GM12892 (cell line): ENCODE results near the gene WDR27.

Experiments
- DNase-seq: peaks from one replicate; pipeline ENCODE4 v3.0.0; 2011; ENCODE audit not compliant: insufficient read length
- FAIRE-seq: peaks from 2 replicates; lab custom pipeline; 2011; peaks lifted over from hg19 to GRCh38; lab: Jason Lieb, UNC
- POLR2A ChIP-seq: IDR thresholded peaks from 2 replicates; pipeline ENCODE4 v1.6.1; 2011; ENCODE audit warnings: low read depth, low read length, control low read depth
- POLR2AphosphoS5 ChIP-seq: IDR thresholded peaks from 2 replicates; pipeline ENCODE4 v1.6.1; 2011; ENCODE audit warnings: low read depth, low read length, control low read depth
- TAF1 ChIP-seq: IDR thresholded peaks from 2 replicates; pipeline ENCODE4 v1.6.1; 2011; ENCODE audit warnings: low read depth, mild to moderate bottlenecking, control low read depth, low read length, borderline replicate concordance

The WDR27 gene

DNA sequence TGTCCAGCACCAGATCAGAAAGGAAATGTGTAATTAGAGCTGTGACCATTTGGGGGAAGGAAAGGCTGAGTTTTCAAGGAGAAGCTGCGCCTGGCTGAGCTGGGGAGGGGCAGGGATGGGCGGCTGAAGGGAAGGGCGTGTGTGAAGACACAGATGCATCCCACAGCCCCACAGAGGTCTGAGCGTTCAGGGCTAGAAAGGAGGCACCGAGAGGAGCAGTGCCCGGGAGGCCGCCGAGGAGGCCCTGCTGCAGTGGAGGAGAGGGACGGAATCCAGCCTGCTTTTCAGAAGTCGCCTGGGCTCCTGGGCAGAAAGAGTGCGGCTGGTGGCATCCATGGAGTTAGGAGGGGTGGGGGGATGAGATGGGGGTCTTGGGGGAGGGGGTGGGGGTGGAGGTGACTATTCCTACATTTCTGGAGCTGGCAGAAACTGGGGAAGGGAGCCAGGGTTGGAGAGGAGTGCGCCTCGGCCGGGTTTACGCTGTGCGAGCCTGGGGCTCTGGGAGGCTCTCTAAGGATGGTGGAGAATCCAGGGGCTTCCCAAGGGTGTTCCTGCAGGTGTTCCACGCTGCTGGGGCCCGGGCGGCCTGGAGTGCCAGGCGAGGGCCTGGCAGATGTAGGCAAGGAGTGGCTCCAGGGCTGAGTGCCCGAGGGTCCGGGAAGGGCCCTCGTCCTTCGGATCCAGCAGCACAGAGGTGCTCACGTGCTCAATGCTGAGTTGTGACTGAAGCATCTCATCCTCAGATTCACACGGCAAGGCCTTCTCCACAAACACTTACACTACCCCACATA, 41.8 kb downstream of the WDR27 start:
- FAIRE-seq = no peak
- TF ChIP-seq POLR2A (no peak), TAF1 (no peak), POLR2AphosphoS5 (no peak)
- DNase-seq = no peak

GRCh38 chr6:169657284-169657610, 44.6 kb downstream of the WDR27 start:
- no peak for FAIRE-seq
- DNase-seq = no peak
- TF ChIP-seq TAF1 (no peak), POLR2AphosphoS5 (no peak), POLR2A (no peak)

- TF ChIP-seq POLR2A = no peak
- TF ChIP-seq TAF1 = no peak
- no peak for TF ChIP-seq POLR2AphosphoS5
- DNase-seq (no peak), FAIRE-seq (no peak)
Observed at GRCh38 chr6:169656546-169657283, 45.1 kb downstream of the WDR27 start.

- DNase-seq (peak; percentile 62), FAIRE-seq (peak; percentile 62)
- TF ChIP-seq TAF1 (no peak), POLR2AphosphoS5 (no peak), POLR2A (no peak)
Observed at GRCh38 chr6:169654598-169655391, 47.0 kb downstream of the WDR27 start.

DNA sequence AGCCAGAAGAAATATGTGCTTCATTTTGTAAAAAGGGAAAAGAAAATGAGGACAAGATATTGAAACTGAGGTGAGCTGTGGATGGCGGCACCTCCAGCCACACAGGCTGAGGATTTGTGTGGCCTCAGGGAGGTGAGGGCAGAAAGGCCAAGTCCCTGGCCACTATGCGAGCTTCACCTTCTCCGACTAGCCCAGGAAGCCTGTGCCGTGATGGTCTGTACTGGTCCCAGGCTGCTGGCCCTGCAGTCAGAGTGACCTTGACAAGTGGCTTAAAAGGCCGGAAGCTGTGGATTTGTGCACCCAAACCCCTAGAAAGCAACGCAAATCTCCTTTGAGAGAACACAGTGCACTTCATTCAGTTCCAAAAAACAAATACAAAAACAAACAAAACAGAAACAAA, 48.1 kb downstream of the WDR27 start:
- no peak for FAIRE-seq

GRCh38 chr6:169652896-169653295, 48.9 kb downstream of the WDR27 start:
- no peak for FAIRE-seq

More for the DNA sequence above, 48.1 kb downstream of the WDR27 start:
- no peak for TF ChIP-seq POLR2AphosphoS5
- TF ChIP-seq TAF1 = no peak
- TF ChIP-seq POLR2A = no peak
- DNase-seq = no peak

DNA sequence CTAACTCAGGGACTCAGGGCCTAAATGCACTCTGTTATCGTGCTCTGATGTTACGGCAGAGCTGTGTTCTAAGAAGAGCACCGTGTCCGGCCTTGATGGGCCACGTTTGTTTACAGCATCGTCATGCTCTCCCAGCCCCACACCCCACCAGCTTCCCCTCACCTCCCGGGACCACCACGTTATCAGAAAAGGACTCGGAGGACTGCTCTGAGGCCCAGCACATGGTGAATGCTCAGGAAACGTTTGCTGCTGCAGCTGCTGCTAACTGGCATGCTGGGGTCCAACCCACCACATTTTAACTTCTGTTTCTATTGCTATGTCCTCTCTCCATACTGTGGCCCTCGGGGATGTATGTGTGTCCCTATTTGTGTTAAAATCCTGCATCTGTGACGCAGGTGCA, 50.3 kb downstream of the WDR27 start:
- TF ChIP-seq POLR2A (no peak), POLR2AphosphoS5 (no peak), TAF1 (no peak)
- no peak for FAIRE-seq
- no peak for DNase-seq

More at GRCh38 chr6:169652896-169653295, 48.9 kb downstream of the WDR27 start:
- DNase-seq = no peak
- TF ChIP-seq POLR2AphosphoS5 (no peak), POLR2A (no peak), TAF1 (no peak)

- no peak for FAIRE-seq
- no peak for DNase-seq
- TF ChIP-seq POLR2AphosphoS5 (no peak), POLR2A (no peak), TAF1 (no peak)
Observed at GRCh38 chr6:169650959-169651292, 50.9 kb downstream of the WDR27 start.

- no peak for DNase-seq
- no peak for TF ChIP-seq POLR2A
- TF ChIP-seq TAF1 = no peak
- TF ChIP-seq POLR2AphosphoS5 = no peak
- no peak for FAIRE-seq
Observed at GRCh38 chr6:169650241-169650958, 51.4 kb downstream of the WDR27 start.

DNA sequence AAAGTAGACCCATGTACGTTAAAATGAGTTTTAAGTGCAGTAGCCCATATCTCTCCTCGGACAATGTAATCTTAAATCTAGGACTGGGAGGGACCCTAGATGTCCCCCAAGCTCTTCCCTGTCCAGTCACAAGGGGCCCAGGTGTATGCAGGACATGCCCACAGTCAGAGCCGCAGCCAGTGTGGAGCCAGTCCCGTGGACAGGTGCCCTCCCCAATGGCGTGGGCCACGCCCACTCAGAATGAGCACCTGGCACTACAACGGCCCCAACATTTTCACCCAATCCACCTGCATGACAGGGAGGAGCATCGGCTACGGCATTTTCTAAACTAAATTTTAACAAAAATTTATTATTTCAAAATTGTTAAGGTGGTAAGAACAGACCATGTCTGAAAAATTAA, 53.2 kb downstream of the WDR27 start:
- no peak for TF ChIP-seq POLR2A
- no peak for TF ChIP-seq POLR2AphosphoS5
- TF ChIP-seq TAF1 = no peak
- DNase-seq (no peak), FAIRE-seq (no peak)
